NOMO-1 (cell line): ENCODE results near the gene CCDC68.
A peak's percentile ranks its signal among the peaks of the same experiment; 100 is the strongest.

Source experiments
- DNase-seq, 2 experiments: peaks; one replicate each; lab custom pipeline; 2025; ENCODE audit not compliant: unreplicated experiment in 2 of 2; lab: John Stamatoyannopoulos, UW

The CCDC68 gene

DNA sequence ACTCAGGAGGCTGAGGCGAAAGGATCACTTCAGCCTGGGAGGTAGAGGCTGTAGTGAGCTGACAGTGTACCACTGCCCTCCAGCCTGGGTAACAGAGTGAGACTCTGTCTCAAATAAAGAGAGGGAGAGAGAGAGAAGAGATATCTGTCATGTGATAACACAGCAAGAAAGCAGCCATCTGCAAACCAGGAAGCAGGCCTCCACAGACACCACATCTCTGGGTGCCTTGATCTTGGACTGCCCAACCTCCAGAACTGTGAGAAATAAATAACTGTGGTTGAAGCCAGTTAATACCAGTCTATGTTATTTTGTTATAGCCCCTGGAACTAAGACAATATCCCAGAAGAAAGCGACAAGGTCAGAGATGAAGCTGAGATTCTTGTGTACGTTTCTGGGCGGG lies 2.6 kb upstream of the CCDC68 start:
- DNase-seq = no peak

GRCh38 chr18:54961016-54961423 lies 1.8 kb upstream of the CCDC68 start:
- peak; percentile 35 to 71 for DNase-seq

- DNase-seq = no peak
These were observed 936 bp upstream of the CCDC68 start for GRCh38 chr18:54960197-54960596.

- no peak for DNase-seq
These were observed 1.3 kb downstream of the CCDC68 start for GRCh38 chr18:54957996-54958395.

- no peak for DNase-seq
These were observed 1.9 kb downstream of the CCDC68 start for GRCh38 chr18:54957296-54957832.

- DNase-seq = no peak
These were observed 2.8 kb downstream of the CCDC68 start for GRCh38 chr18:54956506-54956905.

GRCh38 chr18:54952026-54952425 lies 7.2 kb downstream of the CCDC68 start:
- peak in 1 of 2 experiments; percentile 42 for DNase-seq

- DNase-seq = peak in 1 of 2 experiments; percentile 0
These were observed 9.0 kb downstream of the CCDC68 start for GRCh38 chr18:54950221-54950620.

DNA sequence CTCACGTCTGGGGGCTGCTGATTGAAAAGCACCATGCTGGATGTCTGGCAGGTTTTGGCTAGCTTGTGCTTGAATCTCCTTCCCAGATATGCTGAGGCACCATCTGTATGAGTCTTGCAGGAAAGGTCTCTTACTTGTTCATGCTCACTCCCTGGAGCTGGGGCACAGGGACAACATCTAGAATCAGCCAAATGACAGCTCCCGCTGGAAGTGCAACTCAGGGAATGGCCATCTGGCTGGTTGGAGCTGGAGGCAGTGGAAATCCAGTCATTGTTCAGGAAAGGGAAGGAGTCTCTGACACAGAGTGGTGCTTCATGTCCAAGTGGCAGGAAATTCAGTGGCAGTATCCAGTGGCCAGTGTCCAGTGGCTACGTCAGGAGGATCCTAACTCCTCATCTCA lies 9.7 kb downstream of the CCDC68 start:
- DNase-seq = no peak

DNA sequence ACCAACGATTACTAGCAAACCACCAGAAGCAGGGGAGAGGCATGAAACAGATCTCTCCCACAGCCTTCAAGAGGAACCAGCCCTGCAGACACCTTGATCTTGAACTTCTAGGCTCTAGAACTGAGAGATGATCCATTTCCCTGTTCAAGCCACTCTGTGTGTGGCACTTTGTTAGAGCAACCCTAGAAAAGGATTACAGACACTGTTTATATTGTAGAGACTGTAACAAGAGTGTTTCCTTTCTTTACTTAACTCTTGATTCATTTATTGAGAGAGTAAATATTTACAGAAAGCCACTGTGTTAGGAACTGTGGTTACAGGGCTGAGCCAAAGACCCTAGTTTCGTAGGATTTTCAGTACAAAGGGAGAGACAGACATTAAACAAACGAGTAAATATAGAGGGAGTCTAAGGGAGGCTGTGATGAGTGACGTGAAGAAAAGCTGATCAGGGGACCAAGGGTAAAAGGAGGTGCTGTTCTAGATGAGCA lies 10.9 kb downstream of the CCDC68 start:
- no peak for DNase-seq

DNA sequence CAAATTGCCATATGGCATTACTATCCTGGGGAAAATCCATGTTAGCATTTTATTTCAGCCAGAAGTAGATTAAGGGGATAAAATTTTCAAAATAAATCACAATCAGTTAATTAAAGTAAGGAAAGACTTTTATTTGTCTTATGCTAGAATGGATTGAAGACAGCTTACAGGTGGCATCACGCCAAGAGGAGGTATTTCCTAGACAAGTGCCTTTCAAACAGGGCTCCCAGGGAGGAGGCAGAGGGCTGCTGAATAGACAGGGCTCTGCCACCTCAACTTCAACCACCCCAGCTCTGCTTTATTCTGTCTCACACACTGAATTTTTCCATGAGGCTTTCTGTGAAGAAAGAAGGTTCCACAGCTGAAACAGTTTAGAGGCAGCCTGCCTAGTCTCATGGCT lies 12.2 kb downstream of the CCDC68 start:
- DNase-seq = no peak

DNA sequence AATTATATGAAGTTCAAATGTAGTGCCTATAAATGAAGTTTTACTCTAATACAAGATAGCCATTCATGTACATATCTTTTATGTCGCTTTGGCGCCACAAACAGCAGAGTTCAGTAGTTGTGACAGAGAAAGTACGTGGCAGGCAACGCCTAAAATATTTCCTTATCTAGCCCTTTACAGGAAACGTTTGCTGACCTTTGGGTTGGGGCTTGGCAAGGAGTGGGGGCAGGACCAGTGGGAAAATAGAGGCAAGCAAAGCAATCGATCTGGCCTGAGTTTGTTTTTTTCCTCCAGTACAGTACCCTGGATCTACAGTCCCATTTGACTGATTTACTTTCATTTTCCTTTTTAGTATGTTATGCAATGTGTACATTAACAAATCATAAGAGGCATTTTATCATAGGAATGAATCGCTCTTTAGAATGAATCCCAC lies 13.1 kb downstream of the CCDC68 start:
- DNase-seq = peak; percentile 39 to 75

GRCh38 chr18:54945576-54946125 lies 13.6 kb downstream of the CCDC68 start:
- no peak for DNase-seq

DNA sequence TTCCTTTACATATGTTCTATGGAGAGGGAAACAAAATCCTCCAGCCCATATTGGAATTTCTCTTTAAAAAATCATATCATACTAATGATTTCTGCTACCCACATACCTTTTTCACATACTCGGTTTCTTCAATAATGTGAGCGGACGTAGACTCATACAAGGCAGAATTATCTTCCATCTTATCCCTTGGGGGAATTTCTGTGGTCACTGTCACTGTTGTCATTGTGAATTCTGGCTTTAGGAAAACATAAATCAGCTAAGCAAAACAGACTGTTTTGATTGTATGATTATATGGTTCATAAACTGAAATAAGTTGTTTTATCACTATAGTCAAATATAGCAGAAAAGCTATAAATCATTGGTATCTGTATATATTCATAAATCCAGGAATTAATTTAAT lies 16.7 kb downstream of the CCDC68 start:
- DNase-seq = no peak

- DNase-seq = no peak
These were observed 17.1 kb downstream of the CCDC68 start for GRCh38 chr18:54942144-54942543.

DNA sequence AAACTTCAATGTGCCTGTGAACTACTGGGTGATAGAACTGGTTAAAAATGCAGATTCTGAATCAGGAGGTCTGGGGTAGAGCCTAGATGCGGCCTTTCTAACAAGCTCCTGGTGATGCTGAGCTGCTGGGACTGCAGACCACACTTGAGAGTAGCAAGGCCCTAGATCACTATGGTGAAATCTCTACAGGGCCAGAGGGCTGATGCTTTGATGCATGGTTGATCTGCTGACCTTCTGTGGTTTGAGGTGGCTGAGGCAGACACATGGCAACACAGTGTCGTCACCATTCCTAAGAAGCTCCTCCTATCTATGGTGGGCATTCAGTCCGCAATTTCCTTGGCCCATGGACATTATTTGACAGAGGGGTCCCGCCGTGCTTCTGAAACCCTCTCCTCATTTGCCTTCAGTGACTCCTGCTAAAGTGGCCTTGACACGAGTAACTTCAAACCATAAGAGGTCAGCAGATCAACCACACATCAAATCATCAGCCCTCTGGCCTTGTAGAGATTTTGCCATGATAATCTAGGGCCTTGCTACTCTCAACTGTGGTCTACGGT lies 19.8 kb downstream of the CCDC68 start:
- DNase-seq = no peak

GRCh38 chr18:54938506-54938905 lies 20.8 kb downstream of the CCDC68 start:
- DNase-seq = no peak

GRCh38 chr18:54932472-54932871 lies 26.8 kb downstream of the CCDC68 start:
- DNase-seq = no peak

- DNase-seq = no peak
These were observed 28.1 kb downstream of the CCDC68 start for GRCh38 chr18:54931152-54931551.

GRCh38 chr18:54928236-54928635 lies 31.0 kb downstream of the CCDC68 start:
- no peak for DNase-seq

DNA sequence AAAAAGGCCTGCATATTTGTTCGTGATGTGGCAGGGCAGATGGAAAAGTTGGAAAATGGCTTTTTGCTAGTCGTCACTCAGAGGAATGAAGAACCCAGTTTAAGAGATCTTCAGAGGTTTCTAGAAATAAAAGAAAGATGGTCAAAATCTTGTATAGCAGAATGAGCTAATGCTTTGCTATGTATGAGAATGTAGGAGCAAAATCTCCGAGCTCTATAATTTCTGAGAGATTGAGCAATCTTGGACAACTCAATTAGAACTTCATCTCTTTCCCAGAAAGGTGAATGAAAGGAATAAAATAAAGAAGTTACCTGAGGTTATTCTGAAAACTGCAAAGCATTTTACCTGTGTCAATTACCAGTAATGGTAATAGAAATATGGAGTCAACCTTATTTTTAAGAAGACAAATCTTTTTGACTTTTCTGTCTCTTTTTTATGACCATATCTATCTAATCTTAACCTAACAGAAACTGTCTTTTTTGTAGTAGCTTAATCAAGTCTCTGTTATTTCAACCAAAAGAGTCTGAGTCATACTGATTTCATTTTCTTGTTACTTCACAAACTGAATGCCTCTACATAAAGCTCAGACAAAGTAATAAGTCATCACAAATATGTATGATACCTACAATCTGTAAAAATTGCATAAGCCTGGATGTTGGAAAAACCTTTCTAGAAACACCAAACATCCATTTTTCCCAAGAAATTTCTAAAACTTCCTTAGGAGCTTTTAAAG lies 32.5 kb downstream of the CCDC68 start:
- DNase-seq = no peak

DNA sequence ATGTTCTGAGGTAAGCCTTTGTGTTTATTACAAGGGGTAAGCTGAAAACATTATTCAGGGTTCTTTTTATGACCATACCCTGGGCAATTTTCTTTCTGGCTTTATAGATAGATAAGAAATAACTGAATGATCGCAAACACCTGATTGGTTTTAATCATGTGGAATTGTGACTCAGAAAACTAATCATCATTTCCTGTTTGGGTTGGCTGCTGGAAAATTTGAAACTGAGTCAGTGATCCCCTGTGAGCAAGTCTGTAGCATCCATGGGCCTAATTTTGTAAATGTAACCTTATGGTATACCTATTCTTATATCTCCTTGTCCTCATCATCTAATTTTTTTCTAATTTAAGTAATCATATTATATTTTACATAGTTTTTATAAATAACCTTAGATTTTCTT lies 34.3 kb downstream of the CCDC68 start:
- no peak for DNase-seq
